HG03045 (cell line): ENCODE results near the gene ITPRID2.
"Not testable (repeated sequence)": the region's sequence is repeated elsewhere in the genome, so short reads cannot be mapped to it uniquely, and the experiment has no call there.

ENCODE experiments used
- ATAC-seq: cut with Tn5 transposase; IDR thresholded peaks from one replicate; pipeline ENCODE4 v1.9.1; 2021; ENCODE audit warnings: mild to moderate bottlenecking, moderate library complexity; ENCODE audit not compliant: unreplicated experiment

ITPRID2 gene

GRCh38 chr2:181958726-181959125 lies 67.2 kb downstream of the ITPRID2 start:
- no peak for ATAC-seq

- ATAC-seq: no peak
Observed at GRCh38 chr2:181959508-181959907, 68.0 kb downstream of the ITPRID2 start.

GRCh38 chr2:181961167-181961566 lies 69.6 kb downstream of the ITPRID2 start:
- not testable (repeated sequence) for ATAC-seq

- no peak for ATAC-seq
Observed at GRCh38 chr2:181962142-181962541, 70.6 kb downstream of the ITPRID2 start.

- ATAC-seq: no peak
Observed at GRCh38 chr2:181970160-181970794, 78.7 kb downstream of the ITPRID2 start.

GRCh38 chr2:181971032-181971431 lies 79.5 kb downstream of the ITPRID2 start:
- no peak for ATAC-seq

GRCh38 chr2:181972431-181973170 lies 81.1 kb downstream of the ITPRID2 start:
- no peak for ATAC-seq

- ATAC-seq: no peak
Observed at GRCh38 chr2:181973171-181973783, 81.7 kb downstream of the ITPRID2 start.

GRCh38 chr2:181977661-181978350 lies 86.3 kb downstream of the ITPRID2 start:
- ATAC-seq: peak; percentile 64

- ATAC-seq: peak; percentile 30
Observed at GRCh38 chr2:181978351-181979150, 87.0 kb downstream of the ITPRID2 start.
